ENCODE measurements around the gene MET.

The MET gene

DNA sequence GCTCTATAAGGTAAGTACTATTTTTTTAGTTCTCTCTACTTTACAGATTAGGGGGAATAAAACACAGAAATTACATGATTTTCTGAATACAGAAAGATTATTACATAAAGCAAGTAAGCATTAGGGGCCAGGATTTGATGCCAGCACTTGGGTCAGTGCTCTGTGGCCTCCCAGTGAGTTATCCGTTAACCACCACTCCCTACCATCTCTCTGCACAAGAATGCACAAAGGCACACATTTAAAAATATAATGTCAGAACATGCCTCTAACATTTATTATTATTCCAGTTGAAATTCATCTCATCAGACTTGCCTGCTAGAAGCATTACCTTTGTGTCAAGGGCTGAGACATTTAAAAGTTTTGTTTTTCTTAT, 59.0 kb downstream of the MET start:
- TF ChIP-seq, protein P1, sequence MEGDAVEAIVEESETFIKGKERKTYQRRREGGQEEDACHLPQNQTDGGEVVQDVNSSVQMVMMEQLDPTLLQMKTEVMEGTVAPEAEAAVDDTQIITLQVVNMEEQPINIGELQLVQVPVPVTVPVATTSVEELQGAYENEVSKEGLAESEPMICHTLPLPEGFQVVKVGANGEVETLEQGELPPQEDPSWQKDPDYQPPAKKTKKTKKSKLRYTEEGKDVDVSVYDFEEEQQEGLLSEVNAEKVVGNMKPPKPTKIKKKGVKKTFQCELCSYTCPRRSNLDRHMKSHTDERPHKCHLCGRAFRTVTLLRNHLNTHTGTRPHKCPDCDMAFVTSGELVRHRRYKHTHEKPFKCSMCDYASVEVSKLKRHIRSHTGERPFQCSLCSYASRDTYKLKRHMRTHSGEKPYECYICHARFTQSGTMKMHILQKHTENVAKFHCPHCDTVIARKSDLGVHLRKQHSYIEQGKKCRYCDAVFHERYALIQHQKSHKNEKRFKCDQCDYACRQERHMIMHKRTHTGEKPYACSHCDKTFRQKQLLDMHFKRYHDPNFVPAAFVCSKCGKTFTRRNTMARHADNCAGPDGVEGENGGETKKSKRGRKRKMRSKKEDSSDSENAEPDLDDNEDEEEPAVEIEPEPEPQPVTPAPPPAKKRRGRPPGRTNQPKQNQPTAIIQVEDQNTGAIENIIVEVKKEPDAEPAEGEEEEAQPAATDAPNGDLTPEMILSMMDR (IDR thresholded peaks at IDR 0.05; ENCODE audit: insufficient read depth, low read depth, low read length, missing control alignments): no peak
- DNase-seq (ENCODE audit: low read depth): no peak
- H3K4me3 ChIP-seq (ENCODE audit: low read length): no peak overlapping the region

DNA sequence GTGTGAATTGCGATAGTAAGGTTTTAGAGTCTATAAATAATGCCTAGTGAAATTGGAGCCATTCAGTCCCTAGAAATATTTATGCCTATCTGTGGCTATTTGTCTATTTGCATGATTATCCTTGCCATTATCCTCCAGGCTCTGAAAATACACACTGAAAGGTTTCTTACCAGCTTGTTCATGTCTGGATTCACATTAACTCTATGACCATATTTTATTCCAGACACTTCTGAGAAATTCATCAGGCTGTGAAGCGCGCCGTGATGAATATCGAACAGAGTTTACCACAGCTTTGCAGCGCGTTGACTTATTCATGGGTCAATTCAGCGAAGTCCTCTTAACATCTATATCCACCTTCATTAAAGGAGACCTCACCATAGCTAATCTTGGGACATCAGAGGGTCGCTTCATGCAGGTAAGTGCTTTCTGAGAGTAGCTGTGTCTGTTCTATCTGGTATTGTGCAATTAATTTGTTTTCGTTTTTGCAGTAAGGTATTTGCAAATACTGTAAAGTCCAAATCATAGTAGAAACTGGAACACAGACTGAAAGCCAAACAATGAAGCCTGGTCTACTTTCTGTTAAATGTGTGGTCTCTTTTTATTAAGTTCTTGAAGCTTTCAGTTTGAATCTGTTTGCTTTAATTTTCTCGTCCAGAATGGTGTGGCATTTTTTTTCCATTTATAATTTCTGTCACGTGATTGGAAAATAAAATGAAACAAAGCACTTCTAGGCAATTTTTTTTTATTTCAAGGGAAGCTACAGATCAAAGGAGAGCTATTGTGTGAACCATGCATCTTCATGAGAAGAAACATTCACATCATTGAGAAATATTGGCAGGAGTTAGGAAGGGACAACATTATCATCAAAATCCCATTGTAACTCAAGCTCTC, 59.7 kb downstream of the MET start:
- TF ChIP-seq, protein P1 (IDR thresholded peaks at IDR 0.05; ENCODE audit: insufficient read depth, low read depth, low read length, missing control alignments): no peak
- DNase-seq (ENCODE audit: low read depth): no peak
- H3K4me3 ChIP-seq (ENCODE audit: low read length): no peak overlapping the region

DNA sequence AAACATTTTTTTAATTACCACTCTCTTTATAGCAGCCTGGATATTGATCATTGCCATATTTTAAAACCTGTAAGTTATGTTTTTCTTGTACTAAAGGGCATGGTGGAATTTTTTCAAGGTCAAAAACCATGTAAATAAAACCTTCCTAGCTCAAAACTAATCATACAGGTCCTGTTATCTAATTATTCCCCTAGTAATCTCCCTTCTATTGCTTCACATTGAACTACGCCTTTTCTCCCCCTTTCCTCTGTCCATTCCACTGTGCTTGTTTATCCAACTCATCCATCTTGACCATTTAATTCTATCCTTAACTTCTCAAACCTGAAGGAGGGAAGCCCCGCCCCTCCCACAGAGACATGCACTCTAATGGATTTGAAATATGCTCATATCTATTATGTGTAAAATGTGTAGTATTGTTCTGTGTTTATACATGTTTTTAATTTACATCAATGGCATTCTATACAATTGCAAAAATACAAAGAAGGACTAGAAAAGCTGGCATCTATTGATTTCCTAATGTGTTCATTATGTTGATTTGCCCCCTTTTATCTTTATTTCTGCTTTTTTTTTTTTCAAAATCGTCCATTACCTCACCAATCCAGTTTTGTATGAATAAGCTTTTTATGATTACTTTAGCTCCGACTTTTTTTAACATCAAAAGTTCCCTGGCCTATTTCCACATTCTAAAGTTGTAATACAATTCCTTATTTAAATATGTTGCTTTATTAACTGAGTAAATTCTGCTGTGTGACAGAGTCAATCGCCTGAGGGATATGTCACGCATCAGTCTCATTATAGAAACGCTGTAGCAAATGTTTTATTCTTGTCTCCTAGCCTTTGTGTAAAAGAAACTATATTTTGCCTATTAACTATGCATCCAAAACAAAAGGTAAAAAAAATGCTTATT, 61.0 kb downstream of the MET start:
- TF ChIP-seq, protein P1 (IDR thresholded peaks at IDR 0.05; ENCODE audit: insufficient read depth, low read depth, low read length, missing control alignments): no peak
- no peak overlapping the region for H3K4me3 ChIP-seq (ENCODE audit: low read length)
- no peak for DNase-seq (ENCODE audit: low read depth)

GRCh38 chr7:116733924-116734580, 62.1 kb downstream of the MET start:
- TF ChIP-seq, protein P1 (IDR thresholded peaks at IDR 0.05; ENCODE audit: insufficient read depth, low read depth, low read length, missing control alignments): no peak
- no peak overlapping the region for H3K4me3 ChIP-seq (ENCODE audit: low read length)
- DNase-seq (ENCODE audit: low read depth): no peak

DNA sequence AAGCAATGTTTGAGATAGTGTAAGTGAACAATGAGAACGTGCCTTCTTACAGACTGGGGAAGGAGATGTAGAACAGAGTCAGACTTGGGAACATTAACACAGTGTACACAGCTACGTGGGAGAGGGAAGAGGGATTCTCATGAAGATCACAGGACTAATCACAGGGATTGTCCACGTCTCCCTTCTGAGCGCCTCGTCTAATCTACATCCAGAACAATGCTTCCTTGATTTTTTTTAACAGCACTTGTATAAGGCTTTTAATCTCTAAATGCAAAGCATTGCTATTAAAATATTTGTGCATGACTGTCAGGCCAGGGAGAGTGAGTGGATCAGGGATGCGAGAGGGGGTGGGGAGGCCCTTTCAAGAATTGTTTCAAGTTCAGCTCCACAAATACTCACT, 62.7 kb downstream of the MET start:
- H3K4me3 ChIP-seq (ENCODE audit: low read length): no peak overlapping the region
- TF ChIP-seq, protein P1 (IDR thresholded peaks at IDR 0.05; ENCODE audit: insufficient read depth, low read depth, low read length, missing control alignments): no peak
- DNase-seq (ENCODE audit: low read depth): no peak

DNA sequence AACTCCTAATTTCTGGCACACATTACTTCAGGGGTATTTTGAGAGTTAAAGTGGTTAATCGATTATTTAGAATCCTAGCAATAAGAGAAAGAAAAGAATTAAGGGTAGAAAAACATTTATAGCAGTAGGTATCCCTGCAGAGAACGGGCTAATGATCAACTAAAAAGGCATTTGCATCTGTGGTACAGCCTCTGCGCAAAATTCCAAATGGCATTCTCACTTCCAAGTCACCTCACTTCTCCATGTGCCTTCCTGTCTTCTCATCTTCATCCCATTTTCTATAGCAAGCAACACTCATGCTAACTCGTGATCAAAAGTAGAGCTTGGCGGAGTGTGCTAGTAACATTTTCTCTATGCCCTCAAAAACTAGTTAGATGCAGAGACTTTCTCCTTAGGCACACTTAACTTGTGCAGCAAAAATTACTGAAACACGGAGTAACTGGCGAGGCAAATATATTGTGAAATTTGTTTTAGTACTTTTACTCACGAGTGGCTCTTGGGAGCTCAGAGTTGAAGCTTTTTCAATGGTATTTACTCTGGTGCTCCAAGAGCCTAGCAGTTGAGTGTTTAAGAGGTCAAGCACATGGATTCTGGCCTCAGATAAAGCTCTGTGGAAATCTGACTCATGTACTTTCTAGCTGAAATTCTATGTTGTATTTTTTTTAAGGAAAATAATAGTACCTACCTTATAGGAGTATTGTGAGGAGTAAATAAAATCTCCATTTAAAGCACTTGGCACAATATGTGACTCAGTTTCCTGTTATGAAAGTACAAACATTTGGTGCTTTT, 65.1 kb downstream of the MET start:
- no peak for DNase-seq (ENCODE audit: low read depth)
- TF ChIP-seq, protein P1 (IDR thresholded peaks at IDR 0.05; ENCODE audit: insufficient read depth, low read depth, low read length, missing control alignments): no peak
- H3K4me3 ChIP-seq (ENCODE audit: low read length): no peak overlapping the region
